C1 segment of cervical spinal cord (tissue), 14 donors: ENCODE data around the gene CD101.

ENCODE experiments used
- DNase-seq, 14 donors: peaks; one replicate each; lab custom pipeline; 2025; lab: John Stamatoyannopoulos, UW

The CD101 gene

GRCh38 chr1:116986421-116987255, 14.9 kb upstream of the CD101 start:
- DNase-seq, result no peak

GRCh38 chr1:116987256-116987555, 14.4 kb upstream of the CD101 start:
- DNase-seq, result no peak

GRCh38 chr1:116988248-116988647, 13.3 kb upstream of the CD101 start:
- peak in 1 of 14 donors; percentile 13 for DNase-seq

- DNase-seq, result no peak
Measured at GRCh38 chr1:116988908-116989307, 12.7 kb upstream of the CD101 start.

- no peak for DNase-seq
Measured at GRCh38 chr1:116989835-116990234, 11.7 kb upstream of the CD101 start.

GRCh38 chr1:116990612-116991151, 10.9 kb upstream of the CD101 start:
- DNase-seq, result peak in 5 of 14 donors; percentile 9 to 59 (median 12)

- DNase-seq, result no peak
Measured at GRCh38 chr1:116991171-116991845, 10.3 kb upstream of the CD101 start.

- no peak for DNase-seq
Measured at GRCh38 chr1:116991918-116992317, 9.6 kb upstream of the CD101 start.

GRCh38 chr1:116993286-116993685, 8.3 kb upstream of the CD101 start:
- no peak for DNase-seq

- DNase-seq, result no peak
Measured at GRCh38 chr1:116994411-116994810, 7.1 kb upstream of the CD101 start.

- no peak for DNase-seq
Measured at GRCh38 chr1:116997066-116997465, 4.5 kb upstream of the CD101 start.

- no peak for DNase-seq
Measured at GRCh38 chr1:116997636-116998035, 3.9 kb upstream of the CD101 start.

- DNase-seq, result no peak
Measured at GRCh38 chr1:116999596-116999995, 2.0 kb upstream of the CD101 start.

GRCh38 chr1:117000142-117000541, 1.4 kb upstream of the CD101 start:
- no peak for DNase-seq

GRCh38 chr1:117003223-117003875, 1.8 kb downstream of the CD101 start:
- DNase-seq, result no peak

GRCh38 chr1:117007719-117008013, 6.1 kb downstream of the CD101 start:
- no peak for DNase-seq

- DNase-seq, result no peak
Measured at GRCh38 chr1:117008656-117009055, 7.1 kb downstream of the CD101 start.

- DNase-seq, result no peak
Measured at GRCh38 chr1:117009132-117009531, 7.6 kb downstream of the CD101 start.

GRCh38 chr1:117010310-117010969, 8.9 kb downstream of the CD101 start:
- no peak for DNase-seq

GRCh38 chr1:117011334-117011733, 9.8 kb downstream of the CD101 start:
- no peak for DNase-seq

GRCh38 chr1:117013309-117013858, 11.8 kb downstream of the CD101 start:
- DNase-seq, result no peak

- no peak for DNase-seq
Measured at GRCh38 chr1:117014209-117014608, 12.6 kb downstream of the CD101 start.
